C4-2B (cell line): ENCODE data around the gene TPRKB.

ENCODE experiments used
- H3K27ac ChIP-seq: fragments of 450-650 bp; 2 replicates; pipeline ENCODE4 v1.5.1; 2017
- ZFX ChIP-seq: fragments of 450-650 bp; IDR thresholded peaks from 2 replicates; pipeline ENCODE4 v1.6.1; 2017
- TF ChIP-seq, protein P1 (sequence below): fragments of 450-650 bp; conservative IDR thresholded peaks from 2 replicates; pipeline ENCODE4 v1.5.1; 2017; ENCODE audit warnings: mild to moderate bottlenecking

Gene TPRKB

DNA sequence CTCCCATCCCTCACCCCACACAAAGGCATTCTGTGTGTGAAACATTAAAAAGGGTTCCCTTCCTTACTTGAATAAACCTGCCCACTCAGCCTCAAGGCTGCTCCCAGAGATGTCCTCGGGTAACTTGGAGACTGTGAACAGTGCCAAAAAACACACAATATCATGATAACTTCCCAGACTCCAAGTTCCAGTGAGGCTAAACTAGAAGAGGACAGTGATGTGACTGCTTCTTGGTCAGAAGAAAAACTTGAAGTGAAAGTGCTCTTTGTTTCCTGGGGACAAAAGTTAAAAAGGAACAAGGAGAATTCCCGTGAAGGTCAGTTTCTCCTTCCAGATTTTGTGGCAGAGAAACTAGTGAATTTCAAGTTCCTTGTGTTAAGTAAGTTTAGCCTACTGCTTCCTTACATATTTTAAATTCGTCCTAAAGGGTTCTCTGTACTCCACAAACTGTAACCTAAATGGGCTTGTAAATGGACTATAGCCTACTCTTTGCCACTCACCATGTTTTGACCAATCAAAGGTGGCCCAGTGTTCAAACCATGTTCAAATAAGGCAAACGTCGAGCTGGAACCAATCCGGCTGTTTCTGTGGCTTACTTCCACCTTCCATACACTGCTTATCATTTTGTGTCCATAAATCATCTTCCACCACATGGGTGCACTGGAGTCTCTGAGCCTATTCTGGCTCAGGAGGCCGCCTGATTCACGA lies 20.4 kb downstream of the TPRKB start:
- no peak for TF ChIP-seq ZFX
- TF ChIP-seq, protein P1, sequence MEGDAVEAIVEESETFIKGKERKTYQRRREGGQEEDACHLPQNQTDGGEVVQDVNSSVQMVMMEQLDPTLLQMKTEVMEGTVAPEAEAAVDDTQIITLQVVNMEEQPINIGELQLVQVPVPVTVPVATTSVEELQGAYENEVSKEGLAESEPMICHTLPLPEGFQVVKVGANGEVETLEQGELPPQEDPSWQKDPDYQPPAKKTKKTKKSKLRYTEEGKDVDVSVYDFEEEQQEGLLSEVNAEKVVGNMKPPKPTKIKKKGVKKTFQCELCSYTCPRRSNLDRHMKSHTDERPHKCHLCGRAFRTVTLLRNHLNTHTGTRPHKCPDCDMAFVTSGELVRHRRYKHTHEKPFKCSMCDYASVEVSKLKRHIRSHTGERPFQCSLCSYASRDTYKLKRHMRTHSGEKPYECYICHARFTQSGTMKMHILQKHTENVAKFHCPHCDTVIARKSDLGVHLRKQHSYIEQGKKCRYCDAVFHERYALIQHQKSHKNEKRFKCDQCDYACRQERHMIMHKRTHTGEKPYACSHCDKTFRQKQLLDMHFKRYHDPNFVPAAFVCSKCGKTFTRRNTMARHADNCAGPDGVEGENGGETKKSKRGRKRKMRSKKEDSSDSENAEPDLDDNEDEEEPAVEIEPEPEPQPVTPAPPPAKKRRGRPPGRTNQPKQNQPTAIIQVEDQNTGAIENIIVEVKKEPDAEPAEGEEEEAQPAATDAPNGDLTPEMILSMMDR: no peak
- H3K27ac ChIP-seq: no peak overlapping the region

DNA sequence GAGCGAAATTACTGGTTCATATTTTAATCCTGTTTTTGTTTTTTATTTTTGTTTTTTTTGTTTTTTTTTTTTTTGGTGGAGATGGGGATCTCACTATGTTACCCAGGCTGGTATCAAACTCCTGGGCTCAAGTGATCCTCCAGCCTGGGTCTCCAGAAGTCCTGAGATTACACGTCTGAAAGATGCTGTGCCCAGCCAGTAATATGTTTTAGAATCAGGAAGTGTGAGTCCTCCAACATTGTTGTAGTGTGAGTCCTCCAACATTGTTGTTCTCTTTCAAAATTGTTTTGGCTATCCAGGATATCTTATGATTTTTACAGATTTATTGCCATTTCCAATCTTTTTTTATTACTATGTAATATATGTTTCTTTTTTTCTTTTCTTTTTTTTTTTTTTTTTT lies 23.1 kb downstream of the TPRKB start:
- H3K27ac ChIP-seq: no peak overlapping the region
- TF ChIP-seq, protein P1: no peak
- TF ChIP-seq ZFX: no peak

DNA sequence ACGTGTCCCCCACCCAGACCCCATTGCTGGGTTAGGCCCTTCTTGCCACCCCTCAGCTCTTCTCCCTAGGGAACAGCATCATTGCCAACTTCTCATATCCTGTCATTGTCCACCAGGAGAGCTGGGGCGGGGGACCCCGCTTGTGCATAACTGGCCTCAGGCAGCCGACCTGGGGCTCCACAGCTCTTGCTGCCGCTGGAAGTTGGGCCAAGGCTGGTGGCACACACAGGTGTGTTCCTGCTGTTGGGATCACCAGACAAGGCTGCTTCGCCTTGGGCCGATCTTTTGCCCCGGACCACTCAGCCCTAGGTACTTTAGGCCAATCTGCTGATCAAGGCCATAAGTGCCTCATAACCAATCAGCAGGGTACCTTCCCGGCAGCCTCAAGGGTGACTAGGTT lies 28.6 kb downstream of the TPRKB start:
- TF ChIP-seq, protein P1: no peak
- TF ChIP-seq ZFX: no peak
- H3K27ac ChIP-seq: no peak overlapping the region

DNA sequence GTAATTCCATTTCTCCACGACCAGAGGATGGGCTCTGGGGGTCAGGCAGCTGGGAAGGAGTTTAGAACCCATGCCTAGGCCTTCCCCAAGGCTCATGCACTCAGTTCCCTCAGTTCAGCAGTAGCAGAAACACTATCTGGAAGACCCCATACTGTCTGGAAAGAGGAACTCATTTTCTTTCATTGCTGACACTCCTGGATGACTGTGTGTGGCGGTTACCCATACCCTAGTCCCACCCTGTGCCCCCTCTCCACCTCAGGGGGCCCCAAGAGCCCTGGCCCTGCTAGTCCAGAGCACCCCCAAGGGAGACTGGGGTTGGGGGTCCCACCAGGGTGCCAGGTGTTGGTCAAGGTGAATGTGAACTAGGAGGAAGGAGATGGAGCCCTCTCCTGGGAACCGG lies 29.5 kb downstream of the TPRKB start:
- no peak overlapping the region for H3K27ac ChIP-seq
- TF ChIP-seq ZFX: no peak
- TF ChIP-seq, protein P1: no peak

DNA sequence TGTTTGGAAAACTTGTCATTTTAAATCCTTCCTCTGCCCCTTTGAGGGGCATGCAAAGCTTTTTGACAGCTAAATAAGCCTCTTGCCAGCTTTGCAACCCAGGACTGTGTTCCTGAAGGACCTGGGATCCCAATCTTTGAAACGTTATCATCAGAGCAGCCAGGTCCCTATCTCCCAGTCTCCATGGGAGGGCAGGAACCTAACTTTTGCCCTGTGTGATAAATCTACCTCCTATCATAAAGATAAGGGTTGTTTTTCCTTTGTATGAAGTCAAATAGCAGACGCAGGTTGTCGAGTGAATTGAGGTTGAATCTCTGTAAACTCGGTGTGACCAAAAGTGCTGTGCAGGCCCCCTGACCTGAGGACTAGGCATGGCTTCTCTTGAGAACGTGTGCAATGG lies 30.1 kb downstream of the TPRKB start:
- TF ChIP-seq ZFX: no peak
- TF ChIP-seq, protein P1: no peak
- H3K27ac ChIP-seq: no peak overlapping the region

DNA sequence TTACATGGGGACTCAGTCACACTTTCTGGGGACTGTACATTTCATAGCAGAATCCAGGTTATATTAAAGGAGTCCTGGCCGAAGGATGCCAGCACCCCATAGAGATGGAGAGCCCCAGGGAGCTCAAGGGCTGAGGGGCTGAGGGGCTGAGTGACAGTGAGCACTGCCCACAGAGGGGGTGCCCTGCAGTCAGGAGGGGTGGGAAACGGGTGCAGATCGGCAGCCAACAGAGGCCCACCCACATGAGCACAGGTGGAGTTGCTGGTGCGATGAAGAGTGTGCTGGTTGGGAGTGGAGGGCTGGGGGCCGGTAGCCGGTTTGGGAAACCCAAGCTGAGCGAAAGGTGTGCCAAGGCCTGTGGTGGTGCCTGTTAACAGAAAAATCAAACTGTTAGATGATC lies 32.1 kb downstream of the TPRKB start:
- no peak overlapping the region for H3K27ac ChIP-seq
- no peak for TF ChIP-seq ZFX
- TF ChIP-seq, protein P1: no peak

DNA sequence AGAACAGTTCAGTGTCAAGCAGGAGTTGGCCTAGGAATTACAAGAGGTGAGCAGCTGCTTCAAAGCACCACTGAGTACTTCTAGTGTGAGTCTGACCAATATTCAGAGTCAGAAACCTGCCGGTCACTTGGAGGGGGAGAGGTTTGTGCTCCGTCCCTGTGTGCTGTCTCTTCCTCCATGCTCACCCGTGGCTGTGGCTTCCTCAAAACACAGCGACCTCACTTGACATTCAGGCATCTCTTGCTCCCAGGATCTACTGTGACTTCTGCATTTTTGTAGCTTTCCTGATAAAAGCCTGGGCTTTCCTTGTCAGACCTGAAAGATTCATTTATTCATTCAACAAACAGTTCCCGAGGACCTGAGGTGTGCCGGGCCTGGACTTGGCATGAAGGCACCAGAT lies 32.9 kb downstream of the TPRKB start:
- TF ChIP-seq, protein P1: no peak
- TF ChIP-seq ZFX: no peak
- H3K27ac ChIP-seq: no peak overlapping the region
